Ramos (cell line): ENCODE measurements around the gene EDDM13.

Experiments used
- in situ Hi-C: fragments of 300-500 bp; cut with MboI; formaldehyde crosslinking; loops from one replicate; pipeline ENCODE4 v1.14.3; 2022; ENCODE audit warnings: low sequenced_read_pairs; ENCODE audit not compliant: unreplicated experiment

EDDM13 gene

DNA sequence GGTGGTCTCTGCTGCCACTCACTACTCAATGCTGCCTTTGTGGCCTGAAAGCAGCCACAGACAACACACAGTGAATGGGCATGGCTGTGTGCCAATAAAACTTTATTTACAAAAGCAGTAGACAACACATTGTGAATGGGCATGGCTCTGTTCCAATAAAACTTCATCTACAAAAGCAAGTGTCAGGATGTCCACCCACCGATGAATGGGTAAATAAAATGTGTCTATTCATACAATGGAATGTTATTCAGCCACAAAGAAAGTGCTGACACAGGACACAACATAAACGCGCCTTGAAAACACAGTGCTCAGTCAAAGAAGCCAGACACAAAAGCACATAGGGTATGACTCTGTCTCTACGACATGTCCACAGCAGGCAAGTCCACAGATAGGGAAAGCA is 22.0 kb downstream of the EDDM13 start:
- in situ Hi-C loops = no loop called here

- in situ Hi-C loops = no loop called here
Observed at GRCh38 chr19:56295531-56296455, 23.2 kb downstream of the EDDM13 start.

- in situ Hi-C loops = no loop called here
Observed at GRCh38 chr19:56297010-56297409, 24.5 kb downstream of the EDDM13 start.

DNA sequence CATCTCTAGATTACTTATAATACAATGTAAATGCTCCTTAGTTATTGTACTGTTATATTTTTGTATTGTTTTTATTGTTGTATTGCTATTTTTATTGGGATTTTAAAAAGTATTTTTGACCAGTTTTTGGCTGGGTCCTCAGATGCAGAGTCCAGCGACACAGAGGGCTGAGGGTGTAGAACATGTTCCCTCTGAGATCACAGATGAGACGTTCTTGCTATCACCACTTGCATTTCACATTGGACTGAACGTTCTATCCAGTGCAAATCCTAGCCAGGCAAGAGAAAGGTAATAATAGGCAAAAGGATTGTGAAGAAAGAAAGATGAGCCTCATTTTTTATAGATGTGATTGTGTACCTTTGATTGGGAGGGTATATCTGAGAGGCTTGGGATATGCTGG is 27.1 kb downstream of the EDDM13 start:
- in situ Hi-C loops = loop anchor here (25.0 kb wide), 1 partner anchor 212 kb away; no protein-coding TSS in a partner anchor

- in situ Hi-C loops = loop anchor here (25.0 kb wide), 1 partner anchor 214 kb away; no protein-coding TSS in a partner anchor
Observed at GRCh38 chr19:56301155-56301554, 28.6 kb downstream of the EDDM13 start.

GRCh38 chr19:56301886-56302620 is 29.5 kb downstream of the EDDM13 start:
- in situ Hi-C loops = loop anchor here (25.0 kb wide), 1 partner anchor 215 kb away; no protein-coding TSS in a partner anchor

DNA sequence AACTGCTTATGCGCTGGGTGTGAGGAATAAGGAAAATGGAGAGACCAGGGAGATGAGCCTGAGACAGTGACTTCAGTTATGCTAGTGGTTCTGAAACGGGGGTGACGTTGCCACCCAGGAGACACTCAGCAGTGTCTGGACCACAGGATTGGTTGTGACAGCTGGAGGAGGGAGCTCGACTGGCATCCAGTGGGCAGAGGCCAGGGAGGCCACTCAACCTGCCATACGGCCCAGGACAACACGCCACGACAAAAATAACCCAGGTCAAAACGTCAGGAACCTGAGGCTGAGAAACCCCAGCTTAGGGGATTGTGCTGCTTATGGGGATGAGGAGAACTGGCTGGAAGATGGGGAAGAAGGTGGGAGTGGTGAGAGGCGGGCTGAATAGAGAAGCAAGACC is 31.7 kb downstream of the EDDM13 start:
- in situ Hi-C loops = loop anchor here (25.0 kb wide), 1 partner anchor 217 kb away; no protein-coding TSS in a partner anchor

GRCh38 chr19:56306016-56306415 is 33.5 kb downstream of the EDDM13 start:
- in situ Hi-C loops = loop anchor here (25.0 kb wide), 1 partner anchor 219 kb away; no protein-coding TSS in a partner anchor

GRCh38 chr19:56307062-56307461 is 34.5 kb downstream of the EDDM13 start:
- in situ Hi-C loops = loop anchor here (25.0 kb wide), 1 partner anchor 220 kb away; no protein-coding TSS in a partner anchor

GRCh38 chr19:56308792-56309191 is 36.2 kb downstream of the EDDM13 start:
- in situ Hi-C loops = loop anchor here (25.0 kb wide), 1 partner anchor 221 kb away; no protein-coding TSS in a partner anchor

DNA sequence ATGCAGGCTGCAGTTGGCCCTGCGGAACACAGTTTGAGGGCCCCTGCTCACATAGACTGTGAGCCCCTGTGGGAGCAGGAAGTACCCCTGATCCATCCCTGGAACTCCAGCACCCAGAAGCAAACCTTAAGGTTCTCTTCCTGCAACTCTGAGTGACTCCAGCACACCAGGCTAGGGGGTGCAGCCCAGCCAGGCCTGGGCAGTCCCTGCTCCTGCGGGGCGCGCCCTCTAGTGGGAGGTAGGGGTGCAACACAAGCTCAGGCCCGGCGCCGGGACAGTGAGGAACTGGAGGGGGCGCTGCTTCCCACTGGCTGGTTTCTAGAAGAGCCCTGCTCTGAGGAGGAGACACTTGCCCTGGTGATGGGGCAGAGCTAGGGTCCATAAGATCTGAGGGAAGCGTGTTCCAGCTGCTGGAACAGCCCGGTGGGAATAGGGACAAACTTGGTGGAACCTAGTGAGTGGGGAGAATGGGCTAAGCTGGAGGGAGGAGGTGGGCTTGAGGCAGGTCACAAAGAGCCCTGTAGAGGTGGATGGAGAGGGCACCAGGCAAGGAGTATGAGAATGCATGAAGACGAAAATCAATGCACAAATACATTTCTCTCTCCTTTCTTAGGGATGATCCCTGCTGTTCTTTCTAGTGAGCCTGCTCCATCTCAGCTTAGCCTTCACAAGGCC is 37.1 kb downstream of the EDDM13 start:
- in situ Hi-C loops = loop anchor here (25.0 kb wide), 1 partner anchor 222 kb away; no protein-coding TSS in a partner anchor

DNA sequence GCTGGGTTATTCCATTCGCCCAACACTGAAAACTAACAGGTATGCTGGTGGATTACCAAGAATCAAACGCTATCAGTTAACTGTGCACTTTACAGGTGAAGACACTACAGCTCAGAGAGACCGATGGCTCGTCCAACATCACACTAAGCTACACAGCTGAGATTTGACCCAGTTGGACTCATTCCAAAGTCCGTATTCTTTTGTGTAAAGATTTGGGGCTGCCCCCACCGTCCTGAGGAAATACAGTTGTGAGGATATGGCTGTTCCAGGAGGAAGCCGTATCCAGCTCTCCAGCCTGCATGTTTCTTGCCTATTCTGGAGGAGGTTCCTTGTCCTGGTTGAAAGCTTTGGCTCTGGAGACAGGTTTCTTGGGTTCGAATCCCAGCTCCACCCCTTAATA is 37.9 kb downstream of the EDDM13 start:
- in situ Hi-C loops = loop anchor here (25.0 kb wide), 1 partner anchor 223 kb away; no protein-coding TSS in a partner anchor

DNA sequence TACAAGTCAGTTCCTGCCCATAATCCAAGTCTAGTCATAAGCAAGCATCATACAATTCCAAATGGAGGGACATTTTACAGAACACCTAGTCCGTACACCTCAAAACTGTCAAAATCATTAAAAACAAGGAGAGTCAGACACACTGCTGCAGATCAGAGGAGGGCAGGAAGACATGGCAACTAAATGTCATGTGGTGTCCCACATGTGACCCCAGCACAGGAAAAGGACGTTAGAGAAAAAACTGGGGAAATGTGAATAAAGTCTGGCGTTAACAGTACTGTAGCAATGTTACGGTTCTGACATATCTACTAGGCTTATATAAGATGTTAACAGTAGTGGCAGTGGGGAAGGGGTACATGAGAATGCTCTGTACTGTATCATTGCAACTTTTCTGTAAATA is 39.8 kb downstream of the EDDM13 start:
- in situ Hi-C loops = loop anchor here (25.0 kb wide), 1 partner anchor 225 kb away; no protein-coding TSS in a partner anchor

GRCh38 chr19:56312787-56313657 is 40.5 kb downstream of the EDDM13 start:
- in situ Hi-C loops = loop anchor here (25.0 kb wide), 1 partner anchor 226 kb away; no protein-coding TSS in a partner anchor

- in situ Hi-C loops = loop anchor here (25.0 kb wide), 1 partner anchor 227 kb away; no protein-coding TSS in a partner anchor
Observed at GRCh38 chr19:56314018-56314380, 41.5 kb downstream of the EDDM13 start.

DNA sequence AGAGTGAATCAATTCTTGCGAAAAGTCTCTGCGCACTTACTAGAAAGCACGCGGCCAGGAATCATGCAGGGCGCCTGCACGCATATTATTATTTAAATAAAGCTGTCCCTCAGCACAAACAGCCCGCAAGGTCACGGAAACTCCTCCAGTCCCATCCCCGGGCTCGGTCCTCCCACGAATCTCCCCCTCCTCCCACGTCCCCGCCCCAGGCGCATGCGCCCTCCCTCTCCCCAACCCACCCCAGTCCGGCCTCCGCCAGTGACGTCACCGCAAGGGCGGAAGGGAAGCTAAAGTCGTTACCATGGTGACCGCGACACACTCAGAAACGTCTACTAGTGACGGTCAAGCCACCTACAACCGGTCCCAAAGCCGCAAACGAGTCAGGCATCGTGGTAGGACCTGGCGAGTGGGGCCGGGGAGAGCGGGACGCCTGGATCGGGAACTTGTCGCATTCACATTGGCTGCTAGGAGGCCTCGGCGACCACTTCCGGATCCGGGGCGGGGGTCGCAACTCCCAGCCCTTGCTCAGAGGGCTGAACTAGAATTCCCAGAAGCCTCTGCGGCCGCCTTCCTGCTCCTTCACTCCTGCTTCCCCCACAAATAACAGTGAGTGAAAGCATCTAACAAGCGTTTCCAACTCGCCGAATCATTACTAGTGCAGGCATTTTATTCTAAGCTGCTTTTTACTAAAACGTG is 42.0 kb downstream of the EDDM13 start, which contains the start of gene ZSCAN5A:
Gene ZSCAN5A, minus strand, starts transcription at position 459 of the 696 bp plus-strand sequence. CDS start 89,793 bp downstream, outside the sequence.
- in situ Hi-C loops = loop anchor here (25.0 kb wide), 1 partner anchor 227 kb away; no protein-coding TSS in a partner anchor

- in situ Hi-C loops = loop anchor here (25.0 kb wide), 1 partner anchor 228 kb away; no protein-coding TSS in a partner anchor
Observed at GRCh38 chr19:56315077-56315828, 42.7 kb downstream of the EDDM13 start.
